Activated CD4-positive, alpha-beta T cell treated with anti-CD3 and anti-CD28 coated beads, Interleukin-2, amount 50 U/mL, for 1 hour (primary cell): ENCODE results near the gene SNAPC2.
A peak's percentile ranks its signal among the peaks of the same experiment; 100 is the strongest.
"Not testable (repeated sequence)": the region's sequence is repeated elsewhere in the genome, so short reads cannot be mapped to it uniquely, and the experiment has no call there.

Experiments
- DNase-seq: peaks from one replicate; pipeline ENCODE4 v3.0.0-alpha.2; 2020

Gene SNAPC2

DNA sequence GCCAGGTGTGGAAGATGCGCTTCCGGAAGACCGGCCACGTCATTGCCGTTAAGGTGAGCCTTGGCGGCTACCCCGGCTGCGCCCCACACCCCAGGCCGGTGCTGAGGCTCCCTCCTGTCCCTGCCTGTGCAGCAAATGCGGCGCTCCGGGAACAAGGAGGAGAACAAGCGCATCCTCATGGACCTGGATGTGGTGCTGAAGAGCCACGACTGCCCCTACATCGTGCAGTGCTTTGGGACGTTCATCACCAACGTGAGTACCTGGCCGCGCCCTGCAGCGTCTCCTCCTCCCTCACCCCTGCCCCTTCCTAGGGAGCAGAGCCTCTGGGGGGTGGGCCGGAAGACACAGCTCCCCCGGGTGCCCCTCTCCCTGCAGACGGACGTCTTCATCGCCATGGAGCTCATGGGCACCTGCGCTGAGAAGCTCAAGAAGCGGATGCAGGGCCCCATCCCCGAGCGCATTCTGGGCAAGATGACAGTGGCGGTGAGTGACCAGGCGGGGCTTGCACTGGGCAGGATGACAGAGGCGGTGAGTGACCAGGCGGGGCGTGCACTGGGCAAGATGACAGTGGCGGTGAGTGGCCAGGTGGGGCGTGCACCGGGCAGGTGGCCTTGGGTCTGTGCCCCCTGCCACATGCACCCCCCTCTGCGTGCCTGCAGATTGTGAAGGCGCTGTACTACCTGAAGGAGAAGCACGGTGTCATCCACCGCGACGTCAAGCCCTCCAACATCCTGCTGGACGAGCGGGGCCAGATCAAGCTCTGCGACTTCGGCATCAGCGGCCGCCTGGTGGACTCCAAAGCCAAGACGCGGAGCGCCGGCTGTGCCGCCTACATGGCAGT, 9.6 kb upstream of the SNAPC2 start:
- no peak for DNase-seq

DNA sequence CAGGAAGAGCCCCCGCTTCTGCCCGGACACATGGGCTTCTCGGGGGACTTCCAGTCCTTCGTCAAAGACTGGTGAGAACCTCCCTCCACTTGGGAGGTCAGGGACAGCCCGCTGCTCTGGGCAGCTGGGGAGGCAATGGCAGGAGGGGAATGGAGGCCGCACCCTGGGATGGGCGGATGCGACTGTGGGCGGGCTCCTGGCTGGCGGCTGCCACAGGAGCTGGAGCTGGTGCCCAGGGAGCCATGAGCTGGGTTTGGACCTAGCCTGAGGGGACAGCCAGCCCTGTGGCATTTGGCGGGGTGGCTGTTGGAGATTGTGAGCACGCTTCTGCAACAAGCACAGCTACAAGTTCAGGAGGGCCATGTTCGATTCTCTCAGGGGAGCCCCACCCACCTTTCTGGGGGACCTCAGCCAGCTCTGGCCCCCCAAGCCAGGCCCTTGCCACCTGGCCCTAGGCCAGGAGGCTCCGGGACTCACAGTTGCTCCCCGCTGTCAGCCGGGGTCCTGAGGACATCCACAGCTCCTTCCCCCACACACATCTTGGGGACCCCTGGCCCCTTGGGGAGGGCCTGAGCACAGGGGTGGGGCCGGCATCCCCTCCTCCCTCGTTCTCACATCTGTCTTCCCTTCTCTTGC, 8.5 kb upstream of the SNAPC2 start:
- DNase-seq: no peak

DNA sequence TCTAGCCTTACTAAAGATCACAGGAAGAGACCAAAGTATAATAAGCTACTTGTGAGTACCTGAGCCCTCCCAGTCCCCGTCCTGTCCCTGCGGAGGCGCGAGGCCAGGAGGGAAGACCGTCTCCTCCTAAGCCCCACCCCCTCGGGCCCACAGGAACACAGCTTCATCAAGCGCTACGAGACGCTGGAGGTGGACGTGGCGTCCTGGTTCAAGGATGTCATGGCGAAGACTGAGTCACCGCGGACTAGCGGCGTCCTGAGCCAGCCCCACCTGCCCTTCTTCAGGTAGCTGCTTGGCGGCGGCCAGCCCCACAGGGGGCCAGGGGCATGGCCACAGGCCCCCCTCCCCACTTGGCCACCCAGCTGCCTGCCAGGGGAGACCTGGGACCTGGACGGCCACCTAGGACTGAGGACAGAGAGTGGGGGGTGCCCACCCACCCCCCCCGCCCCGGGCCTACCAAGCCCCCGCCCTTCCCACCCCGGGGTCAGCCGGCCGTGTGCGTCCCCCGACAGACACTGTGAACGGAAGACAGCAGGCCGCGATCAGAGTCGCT, 7.9 kb upstream of the SNAPC2 start:
- DNase-seq: no peak

DNA sequence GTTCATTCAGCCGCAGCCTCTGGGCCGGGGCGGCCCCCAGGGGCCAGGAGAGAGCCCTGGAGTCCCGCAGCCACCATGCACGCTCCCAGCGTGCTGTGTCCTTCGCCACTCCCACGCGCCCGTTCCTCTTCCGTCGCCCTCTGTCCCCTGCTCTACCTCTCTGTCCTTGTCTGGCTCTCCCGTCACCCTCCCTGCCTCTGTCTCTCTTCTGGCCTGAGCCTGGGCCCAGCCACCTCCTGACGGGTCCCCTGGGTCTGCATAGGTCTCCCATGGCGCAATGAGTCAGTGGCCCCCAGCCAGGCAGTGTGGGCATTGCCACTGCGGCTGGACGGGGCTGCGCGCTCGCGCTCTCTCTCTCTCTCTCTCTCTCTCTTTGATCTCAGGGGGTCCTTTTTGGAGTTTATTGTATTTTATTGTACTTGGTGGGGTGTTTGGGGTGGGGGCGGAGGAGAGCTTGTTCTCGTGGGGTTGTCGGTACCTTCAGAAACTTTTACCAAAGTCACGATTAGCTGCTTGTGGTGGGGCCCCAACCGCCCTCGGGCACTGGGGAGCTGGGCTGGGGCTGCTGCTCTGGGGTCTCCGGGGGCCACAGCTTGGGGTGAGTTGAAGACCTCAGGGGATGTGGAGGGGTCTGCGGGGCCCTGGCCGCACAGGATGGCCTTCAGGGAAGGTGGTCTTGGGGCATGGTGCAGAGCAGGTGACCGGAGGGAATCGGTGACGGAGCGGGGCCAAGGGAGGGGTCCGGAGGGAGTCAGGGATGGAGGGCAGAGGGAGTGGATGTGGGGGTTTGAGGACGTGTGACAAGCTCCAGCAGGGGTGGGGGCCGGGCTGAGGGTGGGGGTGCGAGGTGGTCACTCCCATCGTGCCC, 7.2 kb upstream of the SNAPC2 start:
- no peak for DNase-seq

DNA sequence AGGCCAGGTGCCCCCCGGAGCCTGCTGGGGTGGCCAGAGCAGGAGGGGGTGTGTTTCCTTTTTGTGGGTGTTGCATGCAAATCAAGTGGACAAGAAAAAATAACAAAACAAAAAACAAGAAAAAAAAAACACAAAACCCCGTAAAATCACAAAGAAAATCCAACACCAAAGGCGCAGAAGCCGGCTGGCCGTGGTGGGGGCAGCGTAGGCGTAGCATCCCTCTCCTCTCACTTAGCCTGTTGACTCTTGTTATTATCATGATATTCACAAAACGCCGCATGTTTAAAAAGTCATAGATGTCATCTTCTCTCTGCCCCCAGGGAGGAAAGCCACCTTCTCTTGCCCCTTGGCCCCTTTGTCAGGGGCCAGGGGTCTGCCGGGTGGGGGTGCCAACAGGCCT, 6.5 kb upstream of the SNAPC2 start:
- DNase-seq: no peak

DNA sequence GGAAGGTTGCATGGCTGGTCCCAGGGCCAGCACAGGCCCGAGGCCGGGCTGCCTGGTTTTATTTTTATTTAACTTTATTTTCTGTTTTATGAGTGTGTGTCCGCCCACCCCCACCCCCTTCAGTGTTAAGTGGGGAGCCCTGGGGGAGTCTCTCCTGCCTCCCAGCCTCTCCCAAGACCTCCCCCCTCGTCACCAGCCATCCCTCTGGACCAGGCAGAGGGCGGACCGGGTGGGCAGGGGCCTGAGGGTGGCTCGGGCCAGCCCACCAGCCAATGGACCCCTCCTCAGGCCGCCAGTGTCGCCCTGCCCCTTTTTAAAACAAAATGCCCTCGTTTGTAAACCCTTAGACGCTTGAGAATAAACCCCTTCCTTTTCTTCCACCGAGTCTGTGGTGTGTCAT, 6.0 kb upstream of the SNAPC2 start:
- DNase-seq: no peak

DNA sequence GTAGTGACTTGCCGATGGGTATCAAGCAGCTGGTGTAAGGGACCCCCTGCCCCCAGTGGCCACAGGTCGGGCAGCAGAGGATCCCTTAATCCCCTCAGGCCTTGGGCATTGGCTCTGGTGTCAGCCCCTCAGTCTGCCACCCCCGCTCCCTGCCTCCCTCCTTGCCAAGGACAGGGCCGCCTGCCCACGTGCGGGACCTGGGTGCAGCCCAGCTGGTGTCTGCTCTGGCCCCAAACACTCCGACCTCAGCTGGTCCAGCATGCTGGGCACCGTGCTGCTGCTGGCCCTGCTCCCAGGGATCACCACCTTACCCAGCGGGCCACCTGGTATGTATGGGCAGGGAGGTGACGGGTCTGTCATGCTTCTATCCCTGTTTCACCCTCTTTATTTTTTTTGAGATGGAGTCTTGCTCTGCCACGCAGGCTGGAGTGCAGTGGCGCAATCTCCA, 5.5 kb upstream of the SNAPC2 start, which contains the start of gene TGFBR3L:
TGFBR3L (plus strand) TSS at position 233 of the 448 bp plus-strand sequence.
- no peak for DNase-seq

DNA sequence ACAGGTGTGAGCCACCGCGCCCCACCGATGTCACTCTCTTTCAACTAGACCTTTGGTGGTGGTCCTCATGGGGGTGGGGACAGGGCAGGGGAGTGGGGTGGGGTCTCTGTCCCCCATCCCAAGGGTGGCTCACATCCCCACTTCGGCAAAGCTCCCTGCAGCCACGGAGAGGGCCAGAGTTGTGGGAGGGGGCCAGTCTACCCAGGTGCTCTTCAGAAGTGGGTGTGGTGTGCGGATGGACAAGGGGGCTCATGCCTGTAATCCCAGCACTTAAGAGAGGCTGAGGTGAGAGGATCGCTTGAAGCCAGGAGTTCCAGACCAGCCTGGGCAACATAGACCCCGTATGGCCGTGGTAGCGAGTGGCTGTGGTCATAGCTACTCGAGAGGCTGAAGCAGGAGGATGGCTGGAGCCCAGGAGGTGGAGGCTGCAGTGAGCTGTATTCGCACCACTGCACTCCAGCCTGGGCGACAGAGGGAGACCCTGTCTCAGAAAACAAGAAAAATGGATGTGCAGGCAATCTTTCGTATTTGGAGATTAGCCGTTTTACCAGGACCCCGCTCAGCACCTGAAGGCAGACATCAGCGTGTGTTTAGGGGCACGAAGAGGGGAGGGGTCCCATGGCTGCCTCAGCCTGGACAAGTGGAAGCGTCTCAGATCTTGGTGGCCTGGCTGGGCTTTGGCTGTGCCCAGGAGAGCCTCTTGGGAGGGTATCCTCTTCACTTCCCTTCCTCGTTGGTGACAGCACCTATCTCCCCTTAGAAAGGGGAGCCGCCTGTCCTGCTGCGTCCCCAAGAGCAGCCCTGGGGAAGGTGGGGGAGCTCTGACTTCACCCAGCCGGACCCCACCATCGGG, 4.7 kb upstream of the SNAPC2 start:
- no peak for DNase-seq

DNA sequence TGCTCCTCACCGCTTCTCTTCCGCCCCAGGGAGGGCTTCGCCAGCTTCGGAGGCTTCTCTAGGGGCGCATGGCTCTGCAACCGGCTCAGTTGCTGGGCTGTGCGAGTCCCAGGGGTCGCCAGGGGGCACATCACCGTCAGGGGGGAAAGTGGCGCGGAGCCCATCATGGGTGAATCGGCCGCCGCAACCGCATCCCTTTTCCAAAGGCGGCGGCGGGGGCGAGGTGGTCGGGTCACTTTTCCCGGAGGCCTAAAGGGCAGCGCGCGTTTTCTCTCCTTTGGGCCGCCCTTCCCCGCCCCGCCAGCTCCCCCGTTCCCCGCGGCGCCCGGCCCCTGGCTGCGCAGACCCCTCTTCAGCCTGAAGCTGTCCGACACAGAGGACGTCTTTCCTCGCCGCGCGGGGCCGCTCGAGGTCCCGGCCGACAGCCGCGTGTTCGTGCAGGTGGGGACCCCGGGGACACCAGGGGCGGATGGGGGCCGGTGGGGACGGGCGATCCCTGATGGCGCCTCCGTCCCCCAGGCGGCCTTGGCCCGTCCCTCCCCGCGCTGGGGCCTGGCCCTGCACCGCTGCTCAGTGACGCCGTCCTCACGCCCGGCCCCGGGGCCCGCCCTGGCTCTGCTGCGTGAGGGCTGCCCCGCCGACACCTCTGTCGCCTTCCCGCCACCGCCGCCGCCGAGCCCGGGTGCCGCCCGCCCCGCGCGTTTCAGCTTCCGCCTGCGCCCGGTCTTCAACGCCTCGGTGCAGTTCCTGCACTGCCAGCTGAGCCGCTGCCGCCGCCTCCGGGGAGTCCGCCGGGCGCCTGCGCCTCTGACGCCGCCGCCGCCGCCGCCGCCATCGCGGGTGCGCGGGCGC, 3.8 kb upstream of the SNAPC2 start:
- DNase-seq: peak; percentile 39

DNA sequence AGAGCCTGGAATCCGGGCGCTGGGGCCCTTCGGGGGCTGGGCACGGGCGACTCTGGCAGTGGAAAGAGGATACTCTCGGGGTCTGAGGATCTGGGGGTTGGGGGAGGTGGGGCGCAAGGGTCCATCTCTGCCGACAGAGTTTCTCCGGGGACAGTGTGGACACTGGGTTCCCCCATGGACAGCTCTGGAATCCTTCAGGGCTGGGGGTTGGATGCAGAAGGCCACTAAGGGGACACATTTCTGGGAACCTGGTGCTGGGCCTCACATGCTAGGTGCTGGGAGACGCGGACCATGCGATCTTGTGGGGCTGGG, 3.2 kb upstream of the SNAPC2 start:
- DNase-seq: no peak

DNA sequence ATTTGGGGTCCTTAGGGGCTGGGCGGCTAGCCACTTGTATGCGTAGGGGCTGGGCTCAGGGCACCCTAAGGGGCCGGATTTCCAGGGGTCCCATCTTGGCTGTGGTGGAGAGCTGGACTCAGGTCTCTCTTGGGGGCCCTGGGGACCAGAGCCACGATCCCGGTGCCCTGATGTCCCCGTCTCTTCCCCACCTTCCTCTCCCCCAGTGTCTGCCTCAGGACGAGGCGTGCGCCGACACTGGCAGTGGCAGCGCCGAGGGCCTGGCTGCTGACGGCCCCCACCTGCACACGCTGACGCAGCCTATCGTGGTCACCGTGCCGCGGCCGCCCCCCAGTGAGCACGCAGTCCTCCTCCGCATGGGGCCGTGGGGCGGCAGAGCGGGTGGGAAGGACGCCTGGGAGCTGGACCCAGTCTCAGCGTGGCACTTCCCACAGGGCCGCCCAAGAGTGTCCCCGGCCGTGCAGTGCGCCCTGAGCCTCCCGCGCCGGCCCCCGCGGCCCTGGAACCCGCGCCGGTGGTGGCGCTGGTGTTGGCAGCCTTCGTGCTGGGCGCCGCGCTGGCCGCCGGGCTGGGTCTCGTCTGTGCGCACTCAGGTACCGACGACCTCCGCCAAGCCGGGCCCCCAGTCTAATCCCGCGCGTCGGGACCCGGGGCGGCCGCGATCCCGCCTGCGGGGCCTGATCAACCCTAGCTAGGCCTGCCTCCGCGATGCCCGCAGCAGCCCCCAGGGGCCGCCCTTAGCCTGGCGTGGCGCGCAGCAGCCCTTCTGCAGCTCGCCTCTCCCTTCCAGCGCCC, 2.7 kb upstream of the SNAPC2 start:
- peak; percentile 62 for DNase-seq

DNA sequence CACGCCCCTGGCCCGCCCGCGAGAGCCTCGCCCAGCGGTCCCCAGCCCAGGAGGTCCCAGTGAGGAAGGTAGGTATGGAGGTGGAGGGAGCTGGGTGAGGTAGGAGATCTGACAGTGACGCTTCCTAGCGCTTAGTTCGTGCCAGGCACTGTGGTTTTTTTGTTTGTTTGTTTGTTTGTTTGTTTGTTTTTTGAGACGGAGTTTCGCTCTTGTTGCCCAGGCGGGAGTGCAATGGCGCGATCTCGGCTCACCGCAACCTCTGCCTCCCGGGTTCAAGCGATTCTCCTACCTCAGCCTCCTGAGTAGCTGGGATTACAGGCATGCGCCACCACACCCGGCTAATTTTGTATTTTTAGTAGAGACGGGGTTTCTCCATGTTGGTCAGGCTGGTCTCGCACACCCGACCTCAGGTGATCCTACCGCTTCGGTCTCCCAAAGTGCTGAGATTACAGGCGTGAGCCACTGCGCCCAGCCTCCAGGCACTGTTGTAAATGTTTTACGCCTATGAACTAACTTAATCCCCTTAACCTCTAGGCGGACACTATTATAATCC, 2.0 kb upstream of the SNAPC2 start:
- not testable (repeated sequence) for DNase-seq

DNA sequence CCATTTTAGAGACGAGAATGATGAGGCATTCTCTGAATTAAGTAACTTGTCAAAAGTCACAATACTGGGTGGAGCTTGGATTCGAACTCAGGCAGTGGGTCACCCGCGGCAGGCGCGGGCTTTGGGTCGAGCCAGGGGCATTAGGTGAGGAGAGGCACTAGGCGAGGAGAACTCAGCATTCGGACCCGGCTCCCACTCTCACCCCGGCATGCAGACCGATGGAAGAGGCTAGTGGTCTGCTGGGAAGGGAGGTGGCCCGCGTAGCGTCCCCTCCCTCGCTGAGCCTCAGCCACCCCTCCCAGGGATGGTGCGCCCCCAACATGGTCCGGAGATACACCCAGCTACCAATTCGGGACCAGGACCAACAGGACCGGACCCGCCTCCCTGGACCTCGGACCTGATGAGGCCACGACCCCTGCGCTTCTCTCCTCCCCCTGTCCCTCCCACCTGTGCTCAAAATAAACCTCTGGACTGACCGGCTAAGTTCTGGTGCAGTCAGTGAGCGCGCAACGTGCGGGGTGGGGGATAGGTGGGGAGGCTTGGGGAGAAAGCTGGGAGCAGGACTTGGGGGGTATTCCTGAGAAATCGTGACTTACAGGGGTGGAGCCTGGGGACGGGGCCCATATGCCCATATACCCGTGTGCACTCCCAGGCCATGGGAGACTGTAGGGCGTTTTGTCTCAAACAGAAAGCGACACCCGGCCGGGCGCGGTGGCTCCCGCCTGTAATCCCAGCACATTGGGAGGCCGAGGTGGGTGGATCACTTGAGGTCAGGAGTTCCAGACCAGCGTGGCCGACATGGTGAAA, 1.3 kb upstream of the SNAPC2 start:
- no peak for DNase-seq

DNA sequence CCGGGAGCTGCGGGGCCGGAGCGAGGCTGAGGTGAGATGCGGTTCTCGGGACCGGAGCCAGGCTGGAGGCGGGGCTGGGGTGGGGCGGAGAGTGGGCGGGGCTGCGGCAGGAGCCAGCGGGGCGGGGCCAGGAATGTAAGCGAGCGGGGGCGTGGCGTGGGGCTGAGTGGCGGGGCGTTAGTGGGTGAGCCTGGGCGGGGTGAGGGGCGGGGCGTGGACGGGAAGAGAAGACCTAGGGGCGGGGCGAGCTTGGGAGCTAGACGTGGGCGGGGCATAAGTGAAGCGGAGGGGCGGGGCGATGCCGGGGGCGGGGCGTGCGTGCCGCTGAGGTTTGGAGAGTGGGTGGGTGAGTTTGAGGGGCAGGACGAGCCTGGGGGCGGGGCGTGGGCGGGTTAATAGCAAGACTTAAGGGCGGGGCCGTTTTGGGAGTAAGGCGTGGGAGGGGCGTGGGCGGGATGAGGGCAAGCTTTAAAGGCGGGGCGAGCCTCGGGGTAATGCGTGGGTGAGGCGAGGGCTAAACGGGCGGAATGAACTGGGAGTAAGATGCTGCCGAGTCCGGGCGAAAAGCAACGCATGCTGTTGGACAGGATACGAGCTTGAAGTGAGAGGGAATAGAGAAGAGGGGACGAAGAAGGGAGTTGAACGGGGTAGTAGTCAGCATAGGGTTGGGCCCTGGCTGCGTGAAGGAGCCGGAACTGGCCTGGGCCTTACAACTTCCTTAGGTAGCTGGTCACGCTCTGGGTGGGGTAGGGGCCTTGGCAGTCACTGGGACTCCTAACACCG, 572 bp downstream of the SNAPC2 start:
- DNase-seq: peak; percentile 100

DNA sequence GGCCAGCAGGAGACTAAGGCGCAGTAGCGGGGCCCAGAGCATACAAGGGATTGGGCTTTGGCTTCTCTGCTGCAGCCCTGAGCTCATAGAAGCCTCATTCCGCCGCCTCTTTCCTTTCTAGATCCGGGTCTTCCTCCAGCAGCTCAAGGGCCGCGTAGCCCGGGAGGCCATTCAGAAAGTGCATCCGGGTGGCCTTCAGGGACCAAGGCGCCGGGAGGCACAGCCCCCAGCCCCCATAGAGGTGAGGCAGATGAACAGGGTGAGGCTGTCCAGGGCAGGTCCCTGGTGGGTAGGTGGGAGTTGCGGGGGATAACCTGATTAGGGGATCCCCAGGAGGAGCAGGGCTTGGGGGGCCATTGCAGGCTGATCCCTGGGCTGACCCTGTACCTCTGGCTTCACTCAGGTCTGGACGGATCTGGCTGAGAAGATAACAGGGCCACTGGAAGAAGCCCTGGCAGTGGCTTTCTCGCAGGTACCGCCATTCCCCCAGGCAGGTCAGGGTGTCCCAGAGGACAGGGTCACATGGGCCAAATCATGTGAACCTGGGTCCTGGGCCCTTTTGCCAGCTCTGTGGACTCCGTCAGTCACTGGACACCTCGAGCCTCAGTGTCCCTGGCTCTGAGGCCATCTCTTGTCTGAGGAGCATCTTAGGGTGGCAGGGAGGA, 1.3 kb downstream of the SNAPC2 start:
- DNase-seq: no peak

DNA sequence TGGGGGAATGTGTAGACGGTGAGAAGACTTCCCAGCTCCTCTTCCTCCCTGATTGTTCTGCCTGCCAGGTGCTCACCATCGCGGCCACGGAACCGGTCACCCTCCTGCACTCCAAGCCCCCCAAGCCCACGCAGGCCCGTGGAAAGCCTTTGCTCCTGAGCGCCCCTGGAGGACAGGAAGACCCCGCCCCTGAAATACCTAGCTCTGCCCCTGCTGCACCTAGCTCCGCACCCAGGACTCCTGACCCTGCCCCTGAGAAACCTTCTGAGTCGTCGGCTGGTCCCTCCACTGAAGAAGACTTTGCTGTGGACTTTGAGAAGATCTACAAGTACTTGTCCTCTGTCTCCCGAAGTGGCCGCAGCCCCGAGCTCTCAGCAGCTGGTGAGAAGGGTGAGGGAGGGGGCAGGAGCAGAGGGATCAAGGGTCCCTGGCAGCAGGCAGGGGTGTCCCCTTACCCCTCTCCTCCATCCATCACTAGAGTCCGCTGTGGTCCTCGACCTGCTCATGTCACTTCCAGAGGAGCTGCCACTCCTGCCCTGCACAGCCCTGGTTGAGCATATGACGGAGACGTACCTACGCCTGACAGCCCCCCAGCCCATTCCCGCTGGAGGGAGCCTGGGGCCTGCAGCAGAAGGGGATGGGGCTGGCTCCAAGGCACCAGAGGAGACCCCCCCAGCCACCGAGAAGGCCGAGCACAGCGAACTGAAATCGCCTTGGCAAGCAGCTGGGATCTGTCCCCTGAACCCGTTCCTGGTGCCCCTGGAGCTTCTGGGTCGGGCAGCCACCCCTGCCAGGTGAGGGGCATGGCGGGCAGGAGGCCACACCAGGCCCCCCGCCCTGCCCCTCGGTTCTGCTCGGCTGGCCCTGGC, 2.1 kb downstream of the SNAPC2 start:
- DNase-seq: no peak

DNA sequence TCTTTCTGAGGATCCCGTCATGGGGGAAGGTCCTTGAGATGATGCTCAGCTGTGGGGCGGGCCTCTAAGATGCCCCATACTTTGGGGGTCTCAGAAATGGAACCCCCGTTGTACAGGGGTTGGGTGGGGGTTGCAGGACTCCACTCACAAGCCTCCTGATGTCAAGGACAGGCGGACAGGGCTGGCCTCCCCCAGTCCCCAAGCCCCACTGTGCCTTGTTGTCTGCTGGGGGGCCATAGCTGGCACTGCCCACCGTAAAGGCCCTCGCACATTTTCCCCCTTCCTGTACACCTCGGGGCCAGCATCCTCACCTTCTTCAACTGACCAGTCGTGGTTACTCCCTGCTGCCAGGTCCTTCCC, 2.7 kb downstream of the SNAPC2 start:
- no peak for DNase-seq
